GM21619 (cell line): ENCODE results near the gene FOXP4.

Experiments used
- ATAC-seq: cut with Tn5 transposase; IDR thresholded peaks from one replicate; pipeline ENCODE4 v1.9.1; 2021; ENCODE audit not compliant: unreplicated experiment

The FOXP4 gene

DNA sequence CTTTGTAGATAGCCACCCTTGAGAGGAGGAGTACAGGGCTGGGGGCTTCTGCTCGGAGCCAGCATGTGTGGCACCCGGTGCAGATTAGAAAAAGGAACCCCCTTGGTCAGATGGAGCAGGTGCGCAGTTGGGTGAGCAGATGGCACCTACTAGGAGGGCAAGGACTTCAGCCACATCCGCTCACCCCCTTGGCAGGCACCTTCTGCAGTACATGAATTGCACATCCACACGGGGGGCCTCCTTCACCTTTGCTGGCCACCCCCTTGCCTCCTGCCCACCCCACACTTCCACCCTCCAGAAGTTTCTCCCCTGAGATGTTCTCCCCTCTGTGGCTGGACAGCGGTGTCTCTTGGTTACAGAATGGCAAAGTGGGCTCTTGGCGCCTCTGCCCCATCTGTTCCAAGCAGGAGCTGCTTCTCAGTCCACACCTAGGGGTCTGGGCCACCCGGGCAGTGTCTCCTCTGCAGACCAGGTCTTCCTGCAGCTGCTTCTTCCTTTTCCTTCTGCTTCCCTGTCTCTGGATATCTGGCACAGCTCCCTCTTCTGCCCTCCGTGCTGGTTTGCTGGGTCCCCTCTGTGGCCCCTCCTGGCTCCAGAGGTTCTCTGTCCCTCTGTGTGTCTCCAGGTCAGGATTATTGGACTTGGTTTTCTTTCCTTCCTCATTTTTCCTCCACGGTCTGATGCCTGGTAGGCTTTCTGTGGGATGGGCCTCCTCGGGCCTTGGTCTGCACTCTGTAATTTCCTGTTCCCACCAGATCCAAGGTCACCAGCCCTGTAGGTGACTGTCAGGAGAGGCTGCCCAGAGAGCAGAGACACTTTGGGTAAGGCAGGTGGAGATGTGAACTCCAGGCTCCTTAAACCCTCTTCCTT is 96.1 kb downstream of the FOXP4 start:
- no peak for ATAC-seq

DNA sequence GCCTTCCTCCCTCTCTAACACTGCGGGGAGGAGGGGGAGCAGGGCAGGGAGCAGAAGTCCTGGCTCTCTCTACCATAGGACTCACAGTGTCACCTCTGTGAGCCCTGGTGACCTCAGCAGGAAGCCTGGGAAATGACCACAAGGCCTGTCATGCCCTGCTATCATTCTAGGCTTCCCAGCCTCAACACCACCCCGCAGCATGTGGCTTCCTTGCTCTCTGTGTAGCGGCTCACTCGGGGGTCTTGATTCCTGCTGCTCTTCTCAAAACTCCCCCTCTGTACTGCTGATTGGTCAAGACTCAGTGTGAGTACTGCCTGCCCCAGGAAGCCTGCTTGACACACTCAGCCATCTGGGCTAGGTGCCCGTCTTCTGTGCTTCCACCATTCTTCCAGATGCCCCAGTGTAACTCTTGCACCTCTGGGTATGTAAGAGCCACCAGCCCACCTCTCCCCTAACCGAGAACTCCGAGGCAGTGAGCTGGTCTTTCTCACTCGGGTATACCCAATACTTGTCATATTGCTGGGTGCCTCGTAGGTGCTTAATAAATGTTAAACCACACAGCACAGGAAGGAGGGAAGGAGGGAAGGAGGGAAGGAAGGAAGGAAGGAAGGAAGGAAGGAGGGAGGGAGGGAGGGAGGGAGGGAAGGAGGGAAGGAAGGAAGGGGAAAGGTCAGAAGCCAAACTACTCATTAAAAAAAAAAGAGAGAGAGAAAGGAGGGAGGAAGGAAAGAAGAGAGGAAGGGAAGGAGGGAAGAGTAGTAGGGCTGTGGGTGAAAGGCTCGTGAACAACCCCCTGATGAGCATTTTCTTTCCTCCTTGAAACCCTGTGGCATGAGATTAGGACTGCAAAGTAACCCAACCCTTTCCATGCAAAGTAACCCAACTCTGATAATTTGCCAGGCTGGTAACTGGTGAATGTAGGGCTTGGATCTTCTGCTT is 97.0 kb downstream of the FOXP4 start:
- no peak for ATAC-seq

DNA sequence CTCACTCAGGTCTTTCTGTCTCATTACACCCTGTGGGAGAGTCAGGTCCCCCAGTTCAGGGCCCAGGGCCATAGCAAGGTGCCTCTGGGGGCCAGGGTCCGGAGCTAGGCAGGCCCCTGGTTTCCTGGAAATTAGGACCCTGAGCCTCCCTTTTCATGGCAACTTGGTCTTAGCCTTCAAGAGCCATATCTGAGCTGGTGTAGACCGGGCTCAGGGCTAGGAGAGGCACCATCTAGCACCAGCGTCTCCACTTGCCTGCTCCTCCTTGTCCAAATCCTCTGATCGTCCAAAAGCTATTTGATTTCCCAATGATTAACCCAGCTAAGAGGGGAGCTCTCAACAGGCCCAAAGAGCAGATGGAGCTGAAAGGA is 97.7 kb downstream of the FOXP4 start:
- ATAC-seq: no peak

DNA sequence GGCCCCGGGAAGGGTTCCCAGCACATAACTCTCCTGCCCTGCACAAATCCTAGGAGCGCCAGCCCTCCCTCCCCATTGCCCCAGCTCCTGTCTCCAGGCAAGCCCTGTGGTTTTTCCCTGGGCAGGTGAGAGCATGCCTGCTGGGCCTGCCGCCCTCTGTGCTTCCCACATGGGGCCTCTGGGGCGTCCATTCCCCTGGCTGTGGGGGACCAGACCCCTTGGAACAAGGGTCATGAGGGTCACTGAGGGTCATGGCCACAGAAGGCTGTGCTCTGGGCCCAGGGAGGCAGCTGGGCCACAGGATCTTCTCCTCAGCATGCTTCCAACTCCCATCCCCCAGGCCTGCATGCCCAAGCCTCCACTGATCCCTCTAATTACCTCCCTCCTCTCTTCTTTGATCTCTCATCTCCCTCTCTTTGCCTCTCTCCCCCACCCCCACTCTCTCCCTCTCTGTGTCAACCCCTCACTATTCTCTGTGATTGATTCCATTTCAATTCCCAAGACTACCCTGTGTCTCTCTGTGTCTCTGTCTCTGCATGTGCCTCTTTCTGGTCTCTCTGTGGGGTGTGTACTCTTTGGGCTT is 98.2 kb downstream of the FOXP4 start:
- no peak for ATAC-seq

DNA sequence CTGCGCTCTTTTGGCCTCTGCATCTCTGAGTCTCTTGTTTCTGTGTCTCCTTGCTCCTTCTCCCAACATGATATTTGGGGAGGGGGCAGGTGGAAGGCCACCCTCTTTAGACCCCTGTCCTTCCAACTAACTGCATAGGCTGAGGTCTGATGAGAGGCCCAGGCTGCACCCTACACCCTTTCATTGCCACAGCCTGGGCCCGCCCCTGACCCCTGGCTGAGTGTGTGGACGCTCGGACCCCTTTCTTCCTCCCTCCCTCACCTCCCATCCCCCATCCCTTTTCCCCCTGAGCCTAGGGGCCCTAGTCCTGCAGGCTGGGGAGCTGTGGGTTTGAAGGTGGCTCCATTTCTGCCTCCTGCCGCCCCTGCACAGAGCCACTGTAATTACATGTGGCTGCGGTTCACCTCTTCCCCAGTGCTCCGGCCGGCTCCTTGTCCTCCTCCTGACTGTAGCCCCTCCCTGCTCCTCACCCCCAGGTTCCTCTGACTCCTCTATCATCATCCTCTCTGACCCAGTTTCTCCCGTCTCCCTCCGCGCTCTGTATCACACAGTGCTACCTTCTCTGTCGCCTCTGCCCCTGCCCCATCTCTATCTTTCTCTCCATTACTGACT is 98.9 kb downstream of the FOXP4 start:
- no peak for ATAC-seq

DNA sequence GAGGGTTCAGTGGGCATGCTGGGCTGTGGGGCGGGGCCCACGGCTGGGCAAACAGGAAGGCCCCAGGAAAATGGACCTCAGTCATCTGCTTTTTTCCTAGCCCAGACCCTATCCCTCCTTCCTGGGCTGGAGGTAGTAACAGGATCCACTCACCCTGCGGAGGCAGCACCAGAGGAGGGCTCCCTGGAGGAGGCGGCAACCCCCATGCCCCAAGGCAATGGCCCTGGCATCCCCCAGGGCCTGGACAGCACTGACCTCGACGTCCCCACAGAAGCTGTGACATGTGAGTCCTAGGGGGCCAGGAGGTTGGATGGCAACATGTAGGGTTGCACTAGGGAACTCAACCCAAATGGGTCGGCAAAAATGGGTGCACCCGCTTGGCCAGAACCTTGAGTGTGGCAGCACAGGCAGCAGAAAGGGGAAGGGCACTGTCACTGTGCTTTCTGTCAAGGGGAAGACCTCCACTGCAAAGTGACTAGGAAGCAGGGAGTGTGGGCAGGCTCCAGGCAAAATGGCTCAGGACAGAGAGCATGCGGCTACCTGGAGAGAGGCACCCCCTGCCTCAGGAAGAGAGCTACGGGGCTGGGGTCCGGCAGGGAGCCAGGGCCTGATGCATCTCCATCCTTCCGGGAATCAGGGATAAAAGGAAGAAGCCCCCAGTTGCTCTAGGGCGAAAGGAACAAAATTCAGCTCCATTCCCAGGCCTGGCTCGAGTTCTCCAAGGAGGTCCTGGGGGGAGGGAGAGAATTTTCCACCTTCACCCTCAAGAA is 100.0 kb downstream of the FOXP4 start:
- no peak for ATAC-seq

DNA sequence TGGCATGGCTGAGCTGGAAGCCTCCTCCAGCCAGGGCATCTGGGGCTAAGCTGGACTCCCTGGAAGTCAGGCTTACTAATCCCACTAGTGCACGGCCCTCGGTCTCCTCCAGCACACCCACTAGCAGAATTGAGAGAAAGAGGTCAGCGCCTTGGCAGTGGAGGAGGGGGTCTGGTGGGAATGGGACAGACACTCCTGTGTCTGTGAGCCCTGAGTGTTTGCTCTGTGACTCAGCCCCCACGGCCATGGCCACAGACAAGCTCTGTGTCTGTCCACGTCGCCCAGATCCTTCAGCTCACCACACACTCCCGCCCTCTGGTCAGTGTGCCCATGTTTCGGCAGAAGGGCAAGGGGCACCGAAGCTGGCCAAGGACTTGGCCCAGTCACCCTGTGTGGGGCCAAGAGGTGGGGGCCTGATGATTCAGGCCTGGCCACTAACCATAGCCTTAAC is 100.9 kb downstream of the FOXP4 start:
- ATAC-seq: no peak

DNA sequence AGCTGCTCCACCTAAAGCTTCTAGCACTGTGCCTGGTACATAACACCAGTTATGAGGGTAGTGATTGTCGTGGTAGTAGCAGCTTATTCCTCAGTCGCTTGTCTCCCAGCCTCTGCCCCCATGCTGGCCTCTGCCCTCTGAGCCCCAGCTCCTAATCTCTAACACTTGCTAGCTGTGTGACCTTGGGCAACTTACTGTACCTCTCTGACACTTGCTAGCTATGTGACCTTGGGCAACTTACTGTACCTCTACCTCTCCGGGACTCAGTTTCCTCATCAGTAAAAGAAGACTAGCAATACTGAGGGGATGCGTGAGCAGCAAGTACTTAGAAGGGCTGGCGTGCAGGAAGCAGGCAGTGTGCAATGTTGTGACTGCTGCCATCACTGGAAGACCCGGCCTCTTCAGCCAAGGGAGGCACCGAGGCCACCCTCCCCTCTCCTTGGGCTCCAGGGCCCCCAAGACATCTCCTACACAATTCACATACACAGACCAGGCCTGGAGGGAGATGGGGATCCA is 101.9 kb downstream of the FOXP4 start:
- no peak for ATAC-seq

DNA sequence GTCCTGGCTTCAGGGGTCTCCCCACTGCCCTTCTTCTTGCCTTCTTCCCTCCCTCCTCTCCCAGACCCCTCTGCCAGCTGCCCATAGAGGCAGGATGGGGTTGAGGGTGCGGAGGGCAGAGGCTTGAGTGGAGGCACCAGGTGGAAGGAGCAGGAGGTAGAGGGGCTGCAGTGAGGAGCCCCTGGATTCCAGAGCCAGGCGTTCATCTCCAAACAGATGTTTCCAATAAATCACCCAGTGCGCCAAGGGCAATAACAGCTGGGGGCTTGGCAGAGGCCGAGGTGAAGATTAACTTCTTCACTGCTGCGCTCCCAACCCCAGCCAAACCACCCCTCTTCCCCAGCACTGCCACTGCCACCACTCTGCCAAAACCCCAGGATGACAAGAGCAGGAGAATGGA is 102.7 kb downstream of the FOXP4 start:
- ATAC-seq: no peak

DNA sequence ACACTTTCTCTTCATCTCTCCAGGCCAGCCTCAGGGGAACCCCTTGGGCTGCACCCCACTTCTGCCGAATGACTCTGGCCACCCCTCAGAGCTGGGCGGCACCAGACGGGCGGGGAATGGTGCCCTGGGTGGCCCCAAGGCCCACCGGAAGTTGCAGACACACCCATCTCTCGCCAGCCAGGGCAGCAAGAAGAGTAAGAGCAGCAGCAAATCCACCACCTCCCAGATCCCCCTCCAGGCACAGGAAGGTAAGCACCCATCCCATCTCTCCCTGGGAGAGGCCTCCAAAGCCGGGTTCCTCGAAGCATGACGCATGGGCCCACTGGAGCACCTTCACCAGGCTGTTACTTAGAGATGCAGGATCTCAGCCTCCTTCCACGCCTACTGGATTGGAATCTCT is 103.4 kb downstream of the FOXP4 start:
- no peak for ATAC-seq

DNA sequence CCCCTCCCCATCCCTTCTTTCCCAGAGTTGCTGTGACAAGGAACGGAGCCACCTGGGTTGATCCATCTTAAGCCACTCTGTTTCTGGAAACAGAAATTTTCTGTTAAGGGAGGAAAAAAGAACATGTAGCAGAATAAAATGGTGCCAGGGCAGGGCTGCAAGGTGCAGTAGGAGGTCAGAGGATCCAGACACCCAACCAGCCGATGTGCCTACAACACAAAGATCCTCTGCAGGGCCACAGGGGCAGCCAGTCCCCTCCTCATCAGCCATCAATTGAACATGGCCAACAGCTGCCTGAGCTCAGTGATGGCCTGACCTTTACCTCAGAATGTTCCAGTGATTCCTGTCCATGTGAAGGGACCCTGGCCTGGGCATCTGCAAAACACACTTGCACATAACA is 103.9 kb downstream of the FOXP4 start:
- ATAC-seq: no peak

DNA sequence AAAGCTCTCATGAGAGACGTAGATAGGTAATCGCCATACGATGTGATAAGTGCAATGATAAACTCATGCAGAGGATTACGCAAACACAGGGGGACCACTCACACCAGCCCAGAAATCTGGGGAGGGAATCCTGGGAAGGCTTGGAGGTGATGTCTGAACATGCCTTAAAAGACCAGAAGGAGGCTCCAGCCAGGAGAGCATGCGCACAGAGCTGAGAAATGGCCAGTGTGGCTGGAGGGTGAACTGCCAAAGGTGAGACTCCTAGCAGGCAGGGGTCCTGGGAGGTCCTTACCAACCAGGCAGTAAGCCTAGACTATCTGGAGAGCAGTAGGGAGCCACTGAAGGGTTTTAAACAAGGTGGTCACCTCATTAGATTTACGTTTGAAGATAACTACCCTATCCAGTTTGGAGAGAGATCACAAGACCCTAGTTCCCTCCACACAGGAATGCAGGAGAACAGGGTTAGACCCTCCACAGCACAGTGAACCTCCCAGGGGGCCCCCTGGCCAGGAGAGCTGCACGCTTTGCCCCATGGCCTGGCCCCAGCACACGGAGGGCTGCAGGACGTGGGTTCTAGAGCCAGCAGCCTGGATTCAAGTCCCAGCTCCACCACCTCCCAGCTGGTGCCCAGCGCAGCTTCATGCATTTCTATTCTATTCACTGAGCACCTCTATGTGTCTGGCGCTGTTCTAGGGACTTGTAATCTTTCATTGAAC is 105.2 kb downstream of the FOXP4 start:
- ATAC-seq: no peak
